Natural killer cell (primary cell): Measurements from ENCODE around the gene ATP9A. TPM values are rescaled to one million over a fixed set of nuclear protein-coding genes. Genes with fewer than 3 reads are reported as not detected.
"Not testable (repeated sequence)": the region's sequence is repeated elsewhere in the genome, so short reads cannot be mapped to it uniquely, and the experiment has no call there.

Source experiments
- ATAC-seq, 3 donors: fragments of 150-1000 bp in 2 of 3; fragments of 200-7000 bp in 1 of 3; cut with Tn5 transposase; 1 replicate in 1 of 3; 2 replicates in 2 of 3; pipeline ENCODE4 v1.10.0; 2021; ENCODE audit warnings: mild to moderate bottlenecking in 2 of 3, moderate library complexity in 2 of 3
- DNase-seq, 2 donors: peaks; one replicate each; pipeline versions ENCODE4 v3.0.0 to v3.0.0-alpha.2; 2013 to 2021; ENCODE audit warnings: mixed read lengths in 1 of 2
- H3K27ac ChIP-seq: one replicate; pipeline ENCODE4 v1.5.1; 2013; ENCODE audit warnings: mild to moderate bottlenecking, low read length
- H3K27me3 ChIP-seq: one replicate; pipeline ENCODE4 v1.6.1; 2013; ENCODE audit warnings: low read length; ENCODE audit not compliant: control insufficient read depth, insufficient read depth
- H3K36me3 ChIP-seq: one replicate; pipeline ENCODE4 v1.6.1; 2013; ENCODE audit warnings: low read length; ENCODE audit not compliant: control insufficient read depth, insufficient read depth
- H3K4me1 ChIP-seq: one replicate; pipeline ENCODE4 v1.6.1; 2013; ENCODE audit warnings: low read length; ENCODE audit not compliant: control insufficient read depth, insufficient read depth
- H3K4me3 ChIP-seq: one replicate; pipeline ENCODE4 v1.5.1; 2013; ENCODE audit warnings: low read length
- H3K9me3 ChIP-seq: one replicate; pipeline ENCODE4 v1.6.1; 2013; ENCODE audit warnings: low read length; ENCODE audit not compliant: control insufficient read depth, insufficient read depth
- H3K27ac Mint-ChIP-seq, 2 donors: one replicate each; pipeline ENCODE4 v1.8.0; 2022; ENCODE audit warnings: mild to moderate bottlenecking in 2 of 2, mixed read lengths in 2 of 2, moderate library complexity in 1 of 2
- H3K27me3 Mint-ChIP-seq, 2 donors: one replicate each; pipeline ENCODE4 v1.8.0; 2022; ENCODE audit warnings: low read depth in 2 of 2, mixed read lengths in 2 of 2
- H3K36me3 Mint-ChIP-seq: one replicate; pipeline ENCODE4 v1.8.0; 2022; ENCODE audit warnings: mixed read lengths
- H3K4me1 Mint-ChIP-seq, 2 donors: one replicate each; pipeline ENCODE4 v1.8.0; 2022; ENCODE audit warnings: mixed read lengths in 2 of 2
- H3K4me3 Mint-ChIP-seq: one replicate; pipeline ENCODE4 v1.8.0; 2022; ENCODE audit warnings: mild to moderate bottlenecking, moderate library complexity, mixed read lengths
- H3K9me3 Mint-ChIP-seq, 2 donors: one replicate each; pipeline ENCODE4 v1.8.0; 2022; ENCODE audit warnings: mixed read lengths in 2 of 2
- CTCF ChIP-seq: fragments of 200-600 bp; IDR thresholded peaks from one replicate; pipeline ENCODE4 v1.8.0; 2022; ENCODE audit warnings: antibody characterized with exemption
- WGBS: methylation state at CpG from one replicate; pipeline ENCODE4 v1.1.7; 2013; ENCODE audit warnings: missing lambda C conversion rate; ENCODE audit not compliant: insufficient coverage; 5-methylcytosine and 5-hydroxymethylcytosine counted together
- intact Hi-C: fragments of 100-400 bp; cut with micrococcal nuclease; formaldehyde crosslinking; loops from one replicate; pipeline ENCODE4 v1.14.2; 2022
- total RNA-seq, 4 donors: library from RNA; stranded (reverse); fragments of 120-200 nt in 1 of 4; gene quantifications; one replicate each; pipeline versions ENCODE4 v1.2.3 to v1.2.4, GENCODE V29; 2013 to 2022

ATP9A gene
- total RNA-seq, 3 donors from 2014 or later (not counting 1 experiment from before 2014, with no cell fraction given): 1.4 to 46.8 (median 1.9) TPM

- Mint-ChIP-seq H3K4me1 (no peaks in the 10 kb centered on the region), H3K36me3 (no peaks in the 10 kb centered on the region), H3K9me3 (no peaks in the 10 kb centered on the region), H3K27ac (no peak overlapping the region), H3K4me3 (no peak overlapping the region), H3K27me3 (no peaks in the 10 kb centered on the region)
- intact Hi-C loops: no loop called here
- Histone ChIP-seq H3K36me3 (no peaks in the 10 kb centered on the region), H3K4me1 (no peaks in the 10 kb centered on the region), H3K4me3 (no peak overlapping the region), H3K27me3 (no peaks in the 10 kb centered on the region), H3K27ac (no peak overlapping the region), H3K9me3 (no peaks in the 10 kb centered on the region)
- ATAC-seq (no peak), DNase-seq (no peak)
- no peak for TF ChIP-seq CTCF
- WGBS: 91% methylated on average over 17 of the region's 17 CpGs
These were observed 22.1 kb upstream of the ATP9A start for GRCh38 chr20:51790256-51790655.

GRCh38 chr20:51789434-51789833 lies 21.2 kb upstream of the ATP9A start:
- Histone ChIP-seq H3K27me3 (no peaks in the 10 kb centered on the region), H3K27ac (no peak overlapping the region), H3K4me1 (no peaks in the 10 kb centered on the region), H3K36me3 (no peaks in the 10 kb centered on the region), H3K9me3 (no peaks in the 10 kb centered on the region), H3K4me3 (no peak overlapping the region)
- Mint-ChIP-seq H3K4me3 (no peak overlapping the region), H3K4me1 (no peaks in the 10 kb centered on the region), H3K9me3 (no peaks in the 10 kb centered on the region), H3K27ac (no peak overlapping the region), H3K36me3 (no peaks in the 10 kb centered on the region), H3K27me3 (no peaks in the 10 kb centered on the region)
- ATAC-seq (no peak), DNase-seq (no peak)
- no peak for TF ChIP-seq CTCF
- WGBS: 0% methylated on average over 1 of the region's 2 CpGs
- intact Hi-C loops: no loop called here

- ATAC-seq (no peak), DNase-seq (no peak)
- Histone ChIP-seq H3K27ac (no peak overlapping the region), H3K27me3 (no peaks in the 10 kb centered on the region), H3K36me3 (no peaks in the 10 kb centered on the region), H3K9me3 (no peaks in the 10 kb centered on the region), H3K4me1 (no peaks in the 10 kb centered on the region), H3K4me3 (no peak overlapping the region)
- Mint-ChIP-seq H3K4me3 (no peak overlapping the region), H3K27ac (no peak overlapping the region), H3K4me1 (no peaks in the 10 kb centered on the region), H3K9me3 (no peaks in the 10 kb centered on the region), H3K27me3 (no peaks in the 10 kb centered on the region), H3K36me3 (no peaks in the 10 kb centered on the region)
- WGBS: 82% methylated on average over 14 of the region's 14 CpGs
- intact Hi-C loops: no loop called here
- no peak for TF ChIP-seq CTCF
These were observed 20.6 kb upstream of the ATP9A start for GRCh38 chr20:51788822-51789221.

- H3K27me3 ChIP-seq: no peaks in the 10 kb centered on the region
- Mint-ChIP-seq H3K9me3 (no peaks in the 10 kb centered on the region), H3K4me3 (no peak overlapping the region), H3K4me1 (no peaks in the 10 kb centered on the region), H3K36me3 (no peaks in the 10 kb centered on the region), H3K27ac (no peak overlapping the region), H3K27me3 (no peaks in the 10 kb centered on the region)
- no peaks in the 10 kb centered on the region for H3K4me1 ChIP-seq
- no peak for DNase-seq
- H3K27ac ChIP-seq: no peak overlapping the region
- ATAC-seq: no peak
- no peaks in the 10 kb centered on the region for H3K36me3 ChIP-seq
- no peak overlapping the region for H3K4me3 ChIP-seq
- 93% methylated on average over 15 of the region's 15 CpGs for WGBS
- no peak for TF ChIP-seq CTCF
- intact Hi-C loops: no loop called here
- peaks cover 1% of the 10 kb centered on the region for H3K9me3 ChIP-seq
These were observed 16.1 kb upstream of the ATP9A start for GRCh38 chr20:51784299-51784698.

GRCh38 chr20:51778229-51778759 lies 10.1 kb upstream of the ATP9A start:
- H3K4me1 Mint-ChIP-seq, H3K4me3 Mint-ChIP-seq, DNase-seq, H3K36me3 ChIP-seq, H3K9me3 Mint-ChIP-seq, H3K36me3 Mint-ChIP-seq, H3K27me3 Mint-ChIP-seq, H3K27ac ChIP-seq, H3K27me3 ChIP-seq, H3K9me3 ChIP-seq, ATAC-seq, H3K4me3 ChIP-seq, intact Hi-C loops, H3K27ac Mint-ChIP-seq: not testable (repeated sequence)
- peaks cover 10% of the 10 kb centered on the region for H3K4me1 ChIP-seq
- 86% methylated on average over 3 of the region's 4 CpGs for WGBS
